Fibroblast of skin of abdomen (primary cell): Measurements from ENCODE around the gene CYB5B.
"Not testable (repeated sequence)": the region's sequence is repeated elsewhere in the genome, so short reads cannot be mapped to it uniquely, and the experiment has no call there.

Experiments used
- DNase-seq: peaks from one replicate; pipeline ENCODE4 v3.0.0-alpha.2; 2013

The CYB5B gene

DNA sequence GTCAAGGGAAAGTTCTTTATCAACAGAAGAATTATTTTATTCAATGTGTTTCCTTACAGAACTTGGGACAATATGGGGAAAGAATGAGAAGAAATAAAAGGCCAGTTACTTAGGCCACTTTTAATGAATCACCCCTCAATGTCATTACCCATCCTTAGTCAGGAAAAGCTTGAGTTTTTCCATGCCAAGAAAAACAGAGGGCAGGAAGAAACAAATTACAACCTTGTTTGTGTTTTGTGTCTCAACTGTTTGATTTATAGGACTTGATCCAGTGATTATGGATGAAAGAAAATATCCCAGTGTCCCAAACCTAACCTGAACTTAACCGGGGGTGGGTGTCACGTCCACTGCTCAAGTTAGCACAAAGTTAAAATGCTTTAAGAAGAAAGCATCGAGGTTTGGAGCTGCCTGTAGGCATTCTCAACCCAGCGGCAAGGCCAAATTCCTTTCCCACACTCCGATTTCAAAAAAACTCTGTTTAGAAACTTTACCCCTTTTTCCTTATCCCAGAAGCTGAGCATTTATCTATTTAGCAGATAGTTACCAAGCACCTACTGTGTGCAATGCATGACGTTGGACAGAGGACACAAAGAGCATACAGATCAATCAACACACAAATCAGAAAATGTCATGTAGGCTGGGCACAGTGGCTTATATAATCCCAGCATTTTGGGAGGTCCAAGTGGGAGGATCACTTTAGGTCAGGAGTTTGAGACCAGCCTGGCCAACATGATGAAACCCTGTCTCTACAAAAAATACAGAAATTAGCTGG, 14.0 kb upstream of the CYB5B start:
- DNase-seq, result peak; percentile 47

DNA sequence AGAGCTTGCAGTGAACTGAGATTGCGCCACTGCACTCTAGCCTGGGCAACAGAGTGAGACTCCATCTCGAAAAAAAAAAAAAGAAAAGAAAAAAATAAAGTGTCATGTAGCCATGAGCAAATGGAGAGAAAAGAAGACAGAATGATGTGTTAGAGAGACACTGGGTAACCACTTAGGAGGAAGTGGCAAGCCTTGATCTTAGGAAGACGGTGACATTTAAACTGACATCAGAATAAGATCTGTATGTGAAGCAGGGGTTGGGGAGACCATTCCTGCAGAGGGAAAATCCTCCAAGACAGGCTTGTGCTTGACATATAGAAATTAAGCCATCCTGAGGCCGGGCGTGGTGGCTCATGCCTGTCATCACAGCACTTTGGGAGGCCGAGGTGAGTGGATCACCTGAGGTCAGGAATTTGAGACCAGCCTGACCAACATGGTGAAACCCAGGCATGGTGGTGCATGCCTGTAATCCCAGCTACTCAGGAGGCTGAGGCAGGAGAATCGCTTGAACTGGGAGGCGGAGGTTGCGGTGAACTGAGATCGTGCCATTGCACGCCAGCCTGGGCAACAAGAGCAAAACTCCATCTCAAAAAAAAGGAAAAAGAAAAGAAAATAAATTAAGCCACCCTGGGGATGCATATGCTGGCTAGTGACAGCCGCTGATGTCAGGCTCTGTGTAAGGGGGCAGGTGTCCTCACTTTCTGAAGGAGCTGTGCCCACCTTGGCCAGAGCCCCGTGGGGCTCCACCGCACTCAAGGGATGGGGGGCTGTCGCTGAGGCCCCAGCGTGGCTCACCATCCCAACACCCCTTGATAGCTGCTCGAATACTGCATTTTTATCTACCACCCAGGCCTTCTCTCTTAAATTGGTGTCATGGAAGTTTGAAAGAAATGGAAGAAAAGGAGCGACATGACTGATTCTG, 13.1 kb upstream of the CYB5B start:
- DNase-seq, result no peak

DNA sequence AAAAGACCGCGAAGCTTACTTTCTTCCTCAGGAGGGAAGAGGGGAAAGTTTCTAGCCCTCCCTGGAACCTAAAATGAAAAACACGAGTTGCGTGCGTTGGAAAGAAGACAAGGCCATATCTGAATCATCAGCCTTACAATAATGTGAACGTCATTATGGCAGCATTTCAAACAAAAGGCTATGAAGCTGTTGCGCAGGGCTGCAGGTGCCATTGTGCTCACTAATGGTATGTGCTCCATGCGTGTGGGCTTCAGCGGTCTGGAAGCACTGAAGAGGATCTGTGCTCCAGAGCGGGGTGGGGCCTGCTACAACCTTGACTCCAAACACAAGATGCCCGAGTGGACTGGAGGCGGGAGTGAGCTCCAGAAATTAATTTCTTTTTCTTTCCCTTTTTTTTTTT, 12.1 kb upstream of the CYB5B start:
- DNase-seq, result no peak

DNA sequence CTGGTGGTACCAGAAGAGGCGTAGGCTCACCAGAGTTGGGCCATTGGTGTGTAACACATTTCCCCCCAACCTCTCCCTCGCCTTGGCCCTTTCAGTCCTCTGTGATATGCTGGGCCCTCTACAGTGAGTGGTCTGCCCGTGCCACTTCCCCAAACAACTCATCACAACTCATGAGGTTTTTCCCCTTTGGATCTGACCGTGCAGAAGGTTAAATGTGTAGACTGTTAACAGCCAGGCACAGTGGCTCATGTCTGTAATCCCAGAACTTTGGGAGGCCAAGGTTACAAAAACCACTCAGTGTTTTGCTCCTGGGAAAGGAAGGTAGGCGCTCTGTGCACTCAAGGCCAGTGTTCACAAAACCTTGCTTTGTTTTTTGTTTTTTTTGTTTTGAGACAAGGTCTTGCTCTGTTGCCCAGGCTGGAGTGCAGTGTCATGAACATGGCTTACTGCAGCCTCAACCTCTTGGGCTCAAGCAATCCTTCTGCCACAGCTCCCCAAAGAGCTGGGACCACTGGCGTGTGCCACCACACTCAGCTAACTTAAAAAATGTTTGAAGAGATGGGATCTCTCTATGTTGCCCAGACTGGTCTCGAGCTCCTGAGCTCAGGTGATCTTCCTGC, 11.3 kb upstream of the CYB5B start:
- no peak for DNase-seq

DNA sequence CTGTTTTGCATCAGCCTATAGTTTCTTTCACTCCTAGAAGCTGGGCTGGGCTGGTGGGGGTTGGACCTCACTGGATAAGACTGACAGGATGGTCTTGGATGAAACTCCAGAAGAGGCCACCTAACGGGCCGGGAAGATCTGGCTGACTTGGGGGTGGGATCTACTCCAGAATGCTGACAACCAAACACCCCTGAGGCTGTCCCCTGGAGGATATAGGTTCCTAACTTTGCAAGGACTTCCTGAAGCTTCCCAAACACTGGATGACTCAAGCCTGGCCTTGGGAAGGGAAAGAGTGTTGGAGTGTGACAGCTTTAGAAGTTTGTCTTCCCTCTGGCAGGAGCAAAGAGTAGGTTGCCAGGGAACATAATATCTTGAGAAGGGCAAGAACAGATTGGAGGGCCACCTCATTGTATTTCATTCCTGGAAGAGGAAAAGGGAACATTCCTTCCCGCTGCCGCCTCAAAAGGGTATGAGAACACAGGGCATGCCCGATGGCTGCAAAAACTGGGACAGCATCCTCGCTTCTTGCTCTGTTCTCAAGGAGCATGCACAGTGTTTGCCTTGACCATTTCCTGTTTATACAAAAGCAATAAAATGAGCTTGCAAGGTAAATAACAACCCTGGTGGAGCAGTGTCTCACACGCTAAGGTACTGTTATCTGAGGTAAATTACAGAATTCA, 6.8 kb upstream of the CYB5B start:
- no peak for DNase-seq

DNA sequence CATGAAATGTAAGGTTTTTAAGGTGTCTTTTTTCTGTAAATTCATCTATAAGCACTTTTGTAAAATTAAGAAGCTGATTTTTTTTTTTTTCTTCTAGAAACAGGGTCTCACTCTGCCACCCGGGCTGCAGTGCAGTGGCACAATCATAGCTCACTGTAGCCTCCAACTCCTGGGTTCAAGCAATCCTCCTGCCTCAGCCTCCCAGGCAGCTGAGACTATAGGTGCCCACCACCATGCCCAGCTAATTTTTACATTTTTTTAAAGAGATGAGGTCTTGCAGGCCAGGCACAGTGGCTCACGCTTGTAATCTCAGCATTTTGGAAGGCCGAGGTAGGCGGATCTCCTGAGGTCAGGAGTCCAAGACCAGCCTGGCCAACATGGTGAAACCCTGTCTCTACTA, 4.5 kb upstream of the CYB5B start:
- DNase-seq, result no peak

DNA sequence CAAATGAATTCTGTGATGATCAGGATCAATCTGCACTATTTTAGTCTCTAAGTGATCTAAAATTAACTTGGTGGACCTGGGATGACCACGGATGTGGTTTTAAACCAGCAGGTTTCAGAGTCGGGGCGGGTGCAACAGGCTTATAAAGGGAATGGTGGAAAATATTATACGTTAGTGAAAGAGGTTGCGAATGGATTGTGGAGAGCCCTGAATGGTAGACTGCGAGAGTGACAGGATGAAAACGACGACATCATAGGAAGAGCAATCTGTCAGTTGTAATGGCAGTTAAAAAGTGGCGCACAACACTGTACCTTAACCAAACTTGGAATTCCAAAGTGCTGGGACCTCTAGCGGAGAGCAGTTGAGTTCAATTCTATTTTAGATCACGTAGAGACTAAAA, 1.2 kb upstream of the CYB5B start:
- no peak for DNase-seq

DNA sequence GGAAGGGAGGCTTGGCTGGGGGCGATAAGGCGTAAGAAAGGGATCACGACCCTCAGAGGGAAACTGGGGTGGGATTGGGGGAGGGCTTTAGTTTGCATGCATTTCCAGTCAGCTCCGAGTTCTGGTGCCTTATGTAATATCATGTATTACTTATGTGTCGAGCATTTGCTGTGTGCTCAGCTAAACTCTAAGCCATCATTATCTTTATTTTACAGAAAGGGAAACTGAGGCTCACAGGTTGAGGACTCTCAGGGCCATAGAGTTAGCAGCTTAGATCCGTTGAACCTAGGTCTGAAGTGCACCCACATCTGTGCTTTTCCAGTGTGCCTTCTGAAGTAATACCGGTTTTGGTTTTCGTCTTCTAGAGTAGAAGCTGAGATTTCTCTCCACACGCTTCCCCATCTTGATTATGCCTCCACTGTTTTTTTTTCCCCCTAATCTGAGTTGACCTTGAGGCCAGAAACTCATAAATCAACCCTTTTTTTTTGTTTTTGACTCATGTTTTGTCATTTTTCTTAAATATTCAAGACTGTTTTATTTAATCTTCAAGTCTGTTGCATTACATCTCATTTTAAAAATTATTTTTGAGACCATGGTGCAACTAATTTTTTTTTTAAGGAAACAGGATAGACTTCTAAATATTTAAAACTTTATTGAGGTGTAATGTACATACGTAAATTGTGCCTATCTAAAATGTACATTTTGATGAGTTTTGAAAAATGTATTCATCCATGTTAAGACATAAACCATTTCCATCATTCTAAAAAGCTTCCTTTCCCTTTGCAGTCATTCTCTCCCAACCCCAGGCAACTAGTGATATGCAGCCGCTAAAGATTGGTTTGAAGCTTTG, 741 bp downstream of the CYB5B start:
- DNase-seq, result no peak

DNA sequence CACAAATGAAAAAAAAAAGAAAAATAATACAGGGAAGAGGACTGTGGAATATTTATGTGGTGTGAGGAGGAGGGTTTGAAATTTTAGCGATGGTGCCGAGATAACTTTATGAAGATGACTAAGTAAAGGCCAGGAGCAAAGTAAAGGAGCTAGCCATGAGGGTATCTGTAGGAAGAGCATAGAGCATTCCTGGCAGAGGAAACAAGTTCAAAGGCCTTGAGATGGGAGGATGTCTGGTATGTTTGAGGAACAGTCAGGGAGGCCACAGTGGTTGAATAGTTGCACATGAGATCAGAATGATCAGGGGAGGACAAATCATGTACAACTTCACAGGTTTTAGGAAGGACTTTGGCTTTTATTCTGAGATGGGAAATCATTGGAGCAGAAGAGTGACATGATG, 4.2 kb downstream of the CYB5B start:
- DNase-seq, result no peak

DNA sequence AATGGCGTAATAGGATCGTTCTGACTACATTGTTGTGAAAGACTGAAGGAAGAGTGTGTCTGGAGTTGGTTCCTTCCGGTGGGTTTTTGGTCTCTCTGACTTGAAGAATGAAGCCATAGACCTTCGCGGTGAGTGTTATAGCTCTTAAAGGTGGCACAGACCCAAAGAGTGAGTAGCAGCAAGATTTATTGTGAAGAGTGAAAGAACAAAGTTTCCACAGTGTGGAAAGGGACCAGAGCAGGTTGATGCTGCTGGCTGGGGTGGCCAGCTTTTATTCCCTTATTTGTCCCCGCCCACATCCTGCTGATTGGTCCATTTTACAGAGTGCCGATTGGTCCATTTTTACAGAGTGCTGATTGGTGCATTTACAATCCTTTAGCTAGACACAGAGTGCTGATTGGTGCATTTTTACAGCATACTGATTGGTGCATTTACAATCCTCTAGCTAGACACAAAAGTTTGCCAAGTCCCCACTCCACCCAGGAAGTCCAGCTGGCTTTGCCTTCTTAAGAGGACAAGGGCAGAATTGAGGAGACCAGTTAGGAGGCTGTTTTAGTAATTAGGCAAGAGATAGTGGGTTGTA, 4.7 kb downstream of the CYB5B start:
- not testable (repeated sequence) for DNase-seq

DNA sequence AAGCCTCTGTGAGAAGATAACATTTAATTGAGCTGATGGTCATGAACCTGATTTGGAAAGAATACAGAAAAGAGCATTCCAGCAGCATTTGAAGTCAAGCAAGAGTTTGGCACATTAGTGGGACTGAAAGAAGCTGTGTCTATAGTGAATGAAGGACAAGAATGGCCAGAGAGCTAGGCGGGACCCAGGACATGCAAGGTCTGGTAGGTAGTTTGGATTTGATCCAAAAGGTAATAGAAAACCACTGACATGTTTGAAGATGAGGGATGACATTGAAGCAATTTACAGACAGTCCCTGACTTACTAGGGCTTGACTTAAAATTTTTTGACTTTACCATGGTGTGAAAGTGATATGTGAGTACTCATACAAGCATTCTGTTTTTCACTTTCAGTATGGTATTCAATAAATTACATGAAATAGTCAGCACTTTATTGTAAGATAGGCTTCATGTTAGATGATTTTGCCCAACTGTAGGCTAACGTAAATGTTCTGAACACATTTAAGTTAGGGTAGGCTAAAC, 7.6 kb downstream of the CYB5B start:
- no peak for DNase-seq

DNA sequence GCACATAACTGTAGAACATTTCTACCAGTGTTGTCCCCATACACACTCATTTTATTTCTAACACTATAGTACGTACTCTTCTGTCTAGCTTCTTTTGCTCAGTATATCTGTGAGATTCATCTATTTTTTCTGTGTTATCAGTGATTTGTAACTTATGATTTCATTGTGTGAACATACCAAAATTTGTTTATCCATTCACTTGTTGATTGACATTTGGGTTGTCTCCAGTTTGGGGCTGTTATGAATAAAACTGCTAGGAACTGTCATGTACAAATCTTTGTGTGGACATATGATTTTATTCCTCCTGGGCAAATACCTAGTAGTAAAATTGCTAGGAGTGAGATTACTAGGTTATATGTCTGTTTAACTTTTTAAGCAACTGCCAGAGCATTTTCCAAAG, 9.6 kb downstream of the CYB5B start:
- no peak for DNase-seq

DNA sequence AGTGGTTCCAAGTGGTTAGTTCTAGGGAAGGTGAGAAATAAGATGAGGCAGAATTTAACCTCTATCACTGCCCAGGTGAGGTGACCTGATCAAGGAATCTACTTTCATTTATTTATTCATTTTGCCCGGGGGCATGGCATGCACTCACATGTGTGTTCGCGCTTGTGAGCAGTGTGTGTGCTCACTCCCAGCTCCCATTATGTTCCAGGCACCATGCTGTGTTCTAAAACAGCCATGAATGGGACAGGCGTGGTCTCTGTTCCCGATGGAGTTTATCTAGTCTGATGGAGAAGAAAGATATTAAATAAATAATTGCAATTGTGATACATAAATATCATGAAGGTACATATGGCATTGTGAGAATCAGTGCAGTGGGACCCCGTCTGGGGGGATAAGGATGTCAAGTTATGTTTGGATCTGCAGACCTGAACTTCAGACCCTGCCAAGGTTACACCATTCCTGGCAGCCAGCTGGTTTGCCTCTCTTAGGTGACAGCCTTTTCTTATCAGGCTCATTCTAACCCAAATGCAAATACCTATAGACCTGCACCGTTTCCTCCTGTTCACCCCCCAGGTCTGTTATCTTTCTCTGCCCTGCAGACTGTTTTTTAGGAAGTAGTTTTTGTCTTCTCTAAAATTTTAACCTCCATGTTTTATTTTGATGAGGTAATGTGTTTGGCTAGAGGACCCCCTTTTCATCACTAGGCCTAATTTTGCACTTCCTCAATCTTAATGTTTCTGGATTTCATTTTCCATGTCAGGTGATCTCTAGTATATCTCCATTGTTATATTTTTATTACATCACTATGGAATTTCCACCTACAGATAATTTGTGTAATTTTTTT, 11.8 kb downstream of the CYB5B start:
- DNase-seq, result no peak

DNA sequence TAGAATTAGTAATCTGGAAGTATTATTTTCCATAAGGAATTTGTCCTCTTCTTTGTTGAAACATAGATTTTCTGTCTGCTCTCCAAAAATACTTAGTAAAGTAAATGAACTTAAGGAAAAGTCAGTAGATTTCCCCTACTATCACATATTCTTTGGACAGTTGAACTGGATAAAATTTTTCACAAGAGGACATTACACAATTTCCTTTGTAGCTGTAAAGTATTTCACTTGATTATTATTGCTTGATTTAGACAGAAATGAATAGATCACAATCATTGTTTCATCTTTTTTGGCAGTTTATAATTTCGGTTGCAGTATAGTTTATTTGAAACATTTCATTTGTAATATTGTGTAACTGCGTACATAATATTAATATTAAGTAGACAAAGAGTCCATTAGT, 12.5 kb downstream of the CYB5B start:
- DNase-seq, result no peak

DNA sequence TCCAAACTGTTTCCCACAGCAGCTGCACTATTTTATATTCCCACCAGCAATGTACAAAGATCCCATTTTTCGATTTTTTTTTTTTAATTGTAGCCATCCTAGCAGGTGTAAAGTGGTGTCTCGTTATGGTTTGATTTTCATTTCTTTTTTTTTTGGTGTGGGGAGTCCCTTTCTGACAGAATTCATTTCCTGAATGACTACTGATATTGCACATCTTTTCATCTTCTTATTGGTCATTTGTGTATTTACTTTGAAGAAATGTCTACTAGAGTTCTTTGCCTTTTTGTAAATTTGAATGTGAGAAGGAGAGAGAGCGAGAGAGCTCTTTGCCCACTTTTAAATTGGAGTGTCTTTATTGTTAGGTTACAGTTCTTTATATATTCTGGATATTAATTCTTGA, 14.0 kb downstream of the CYB5B start:
- no peak for DNase-seq

DNA sequence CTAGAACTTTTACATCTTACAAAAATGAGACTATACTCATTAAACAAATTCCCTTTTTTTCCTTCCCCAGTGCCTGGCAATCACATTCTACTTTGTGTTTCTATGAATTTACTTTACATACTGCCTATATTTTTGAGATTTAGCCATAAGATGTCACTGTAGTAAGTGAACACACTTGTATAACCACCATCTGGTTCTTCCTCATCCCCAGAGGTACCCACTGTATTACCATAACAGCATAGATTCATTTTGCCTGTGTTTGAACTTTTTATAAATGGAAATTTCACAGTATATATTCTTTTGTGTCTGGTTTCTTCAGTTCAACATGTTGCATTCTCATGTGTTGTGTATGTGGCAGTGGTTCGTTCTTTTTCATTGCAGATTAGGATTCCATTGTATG, 15.8 kb downstream of the CYB5B start:
- DNase-seq, result no peak

DNA sequence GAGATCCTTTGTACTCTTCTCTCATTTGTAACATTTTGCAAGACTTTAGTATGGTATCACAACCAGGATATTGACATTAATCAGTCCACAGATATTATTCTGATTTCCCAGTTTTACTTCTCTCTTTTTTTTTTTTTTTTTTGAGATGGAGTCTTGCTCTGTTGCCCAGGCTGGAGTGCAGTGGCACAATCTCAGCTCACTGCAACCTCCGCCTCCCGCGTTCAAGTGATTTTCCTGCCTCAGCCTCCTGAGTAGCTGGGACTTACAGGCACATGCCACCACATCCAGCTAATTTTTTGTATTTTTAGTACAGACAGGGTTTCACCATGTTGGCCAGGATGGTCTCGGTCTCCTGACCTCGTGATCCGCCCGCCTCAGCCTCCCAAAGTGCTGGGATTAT, 16.6 kb downstream of the CYB5B start:
- DNase-seq, result not testable (repeated sequence)

DNA sequence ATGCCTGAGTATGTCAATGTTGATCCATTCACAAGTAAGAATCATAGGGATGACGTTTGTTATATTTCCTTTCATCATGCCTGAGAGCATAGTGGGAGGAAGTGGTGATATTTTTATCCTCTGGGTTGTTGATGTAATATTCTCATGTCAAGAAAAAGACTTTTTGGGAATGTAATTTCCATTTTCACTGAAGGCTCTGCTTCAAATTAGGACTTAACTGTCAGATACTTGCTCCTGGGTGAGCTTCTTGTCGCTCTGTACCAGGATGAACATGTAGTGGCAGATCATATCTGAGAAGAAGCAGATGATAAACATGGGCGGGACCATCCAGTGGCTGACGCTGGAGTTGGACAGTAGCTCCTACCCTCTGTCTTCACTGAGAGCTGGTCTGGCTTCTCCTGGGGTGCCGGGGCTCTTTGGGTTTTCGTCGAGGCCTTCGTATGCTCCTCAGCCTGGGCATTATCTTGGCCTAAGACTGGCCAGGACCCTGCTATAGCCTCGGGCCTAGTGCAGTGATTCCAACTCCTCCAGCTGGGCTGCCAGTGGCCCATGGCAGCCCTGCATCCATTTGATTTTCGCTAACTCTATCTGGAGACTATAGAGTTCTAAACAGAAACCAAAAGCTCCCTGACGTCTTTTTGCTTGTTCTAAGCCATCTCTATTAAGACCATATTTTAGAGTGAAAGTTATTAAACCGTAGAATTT, 19.7 kb downstream of the CYB5B start:
- DNase-seq, result peak; percentile 29

DNA sequence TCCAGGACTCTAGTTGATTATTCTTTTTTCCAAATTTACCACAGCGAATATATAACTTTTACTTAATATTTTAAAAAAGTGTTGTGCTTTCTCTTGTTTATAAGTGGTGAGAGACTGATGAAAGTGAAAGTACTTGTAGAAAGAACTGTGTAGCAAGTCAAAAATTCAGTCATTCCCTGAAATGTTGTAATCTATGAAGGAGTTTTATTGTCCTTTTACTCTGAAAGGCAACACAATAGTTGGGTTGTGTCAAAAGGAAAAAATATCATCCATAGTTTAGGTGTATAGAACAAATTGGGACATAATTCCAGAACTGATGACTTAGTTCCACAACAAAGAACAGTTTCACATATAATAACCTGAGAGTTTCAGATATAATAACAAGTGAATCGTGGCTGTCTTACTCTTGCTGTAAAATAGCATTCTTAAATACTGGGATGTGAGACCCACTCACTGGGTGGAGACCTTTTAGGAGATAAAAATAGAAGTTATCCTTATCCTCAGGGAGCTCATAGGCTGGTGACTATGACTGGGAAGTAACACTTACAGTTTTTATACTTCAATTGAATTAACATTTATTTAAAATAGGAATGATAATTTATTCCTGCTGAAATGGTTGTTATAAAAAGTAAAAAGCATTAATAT, 20.6 kb downstream of the CYB5B start:
- no peak for DNase-seq
